ENCODE results near the gene APPL2. TPM values are rescaled to one million over a fixed set of nuclear protein-coding genes. Genes with fewer than 3 reads are reported as not detected.

APPL2 gene
- total RNA-seq, 4 donors from 2014 or later = 30.9 to 52.3 (median 35.2) TPM

GRCh38 chr12:105220150-105220928 is 15.6 kb downstream of the APPL2 start:
- H3K4me1 ChIP-seq = peaks cover 5 to 76% (median 9%) of the 10 kb centered on the region in 3 donors
- WGBS, 2 donors = 94 to 96% methylated on average over 3 to 5 of the region's 6 CpGs
- no peak overlapping the region for H3K4me3 ChIP-seq
- H3K9me3 ChIP-seq = no peaks in the 10 kb centered on the region
- intact Hi-C loops (cut with DNase I) = no loop called here
- TF ChIP-seq CTCF (IDR thresholded peaks at IDR 0.05) (no peak), POLR2A (IDR thresholded peaks at IDR 0.05) (no peak)
- H3K27ac ChIP-seq = peak overlapping the region in 2 of 4 donors; percentile 46 to 61
- no peaks in the 10 kb centered on the region for H3K27me3 ChIP-seq
- H3K36me3 ChIP-seq = peaks cover 0 to 86% (median 8%) of the 10 kb centered on the region in 3 donors
- no peak for DNase-seq

GRCh38 chr12:105219261-105220028 is 16.5 kb downstream of the APPL2 start:
- TF ChIP-seq POLR2A (IDR thresholded peaks at IDR 0.05) = no peak
- TF ChIP-seq CTCF (IDR thresholded peaks at IDR 0.05) = no peak
- DNase-seq = no peak
- H3K27me3 ChIP-seq = no peaks in the 10 kb centered on the region
- peak overlapping the region in 2 of 4 donors; percentile 16 to 54 for H3K27ac ChIP-seq
- peaks cover 0 to 86% (median 8%) of the 10 kb centered on the region in 3 donors for H3K36me3 ChIP-seq
- WGBS, 2 donors = 78 to 87% methylated on average over 4 of the region's 4 CpGs
- no peak overlapping the region for H3K4me3 ChIP-seq
- intact Hi-C loops (cut with DNase I) = no loop called here
- H3K9me3 ChIP-seq = no peaks in the 10 kb centered on the region
- H3K4me1 ChIP-seq = peaks cover 5 to 67% (median 8%) of the 10 kb centered on the region in 3 donors

- DNase-seq = no peak
- peaks cover 5 to 57% (median 8%) of the 10 kb centered on the region in 3 donors for H3K4me1 ChIP-seq
- peaks cover 0 to 86% (median 8%) of the 10 kb centered on the region in 3 donors for H3K36me3 ChIP-seq
- H3K4me3 ChIP-seq = no peak overlapping the region
- H3K27ac ChIP-seq = peak overlapping the region in 2 of 4 donors; percentile 16 to 54
- 60 to 68% methylated on average over 5 to 7 of the region's 7 CpGs for WGBS, 2 donors
- no peaks in the 10 kb centered on the region for H3K27me3 ChIP-seq
- no peaks in the 10 kb centered on the region for H3K9me3 ChIP-seq
- TF ChIP-seq CTCF (IDR thresholded peaks at IDR 0.05) (no peak), POLR2A (IDR thresholded peaks at IDR 0.05) (no peak)
- intact Hi-C loops (cut with DNase I) = no loop called here
Observed at GRCh38 chr12:105218434-105218833, 17.5 kb downstream of the APPL2 start.

GRCh38 chr12:105214670-105215375 is 21.2 kb downstream of the APPL2 start:
- Histone ChIP-seq H3K4me1 (peaks cover 0 to 21% (median 2%) of the 10 kb centered on the region in 3 donors), H3K36me3 (peaks cover 0 to 87% (median 8%) of the 10 kb centered on the region in 3 donors), H3K9me3 (no peaks in the 10 kb centered on the region), H3K27ac (no peak overlapping the region), H3K4me3 (no peak overlapping the region), H3K27me3 (no peaks in the 10 kb centered on the region)
- 71 to 85% methylated on average over 6 to 8 of the region's 9 CpGs for WGBS, 2 donors
- no peak for TF ChIP-seq POLR2A (IDR thresholded peaks at IDR 0.05)
- no peak for TF ChIP-seq CTCF (IDR thresholded peaks at IDR 0.05)
- intact Hi-C loops (cut with DNase I) = no loop called here
- no peak for DNase-seq

Measured in esophagus squamous epithelium (tissue), 5 donors.